Activated CD4-positive, alpha-beta T cell treated with anti-CD3 and anti-CD28 coated beads for 36 hours (primary cell): ENCODE measurements around the gene GALNT4. TPM values are rescaled to one million over a fixed set of nuclear protein-coding genes. Genes with fewer than 3 reads are reported as not detected.
A peak's percentile ranks its signal among the peaks of the same experiment; 100 is the strongest.

Experiments used
- ATAC-seq: fragments of 200-7000 bp; cut with Tn5 transposase; one replicate; pipeline ENCODE4 v1.10.0; 2021; ENCODE audit warnings: mild to moderate bottlenecking, moderate library complexity
- CTCF ChIA-PET: fragments of 350-600 bp; sonication (Branson Sonifier 250); formaldehyde crosslinking; loops from one replicate; lab custom pipeline; 2021; ENCODE audit warnings: antibody characterized with exemption; lab: Charles Lee
- POLR2A ChIA-PET: fragments of 350-600 bp; sonication (Branson Sonifier 250); formaldehyde crosslinking; loops from one replicate; lab custom pipeline; 2021; ENCODE audit warnings: antibody characterized with exemption, inconsistent platforms; lab: Charles Lee
- DNase-seq: peaks from one replicate; pipeline ENCODE4 v3.0.0-alpha.2; 2020
- H3K27ac Mint-ChIP-seq: one replicate; pipeline ENCODE4 v1.8.0; 2021; ENCODE audit warnings: mixed read lengths
- H3K27me3 Mint-ChIP-seq: one replicate; pipeline ENCODE4 v1.8.0; 2021; ENCODE audit warnings: mixed read lengths
- H3K36me3 Mint-ChIP-seq: one replicate; pipeline ENCODE4 v1.8.0; 2021; ENCODE audit warnings: low read depth, mixed read lengths
- H3K4me1 Mint-ChIP-seq: one replicate; pipeline ENCODE4 v1.8.0; 2021; ENCODE audit warnings: mixed read lengths
- H3K4me3 Mint-ChIP-seq: one replicate; pipeline ENCODE4 v1.8.0; 2021; ENCODE audit warnings: mild to moderate bottlenecking, moderate library complexity, mixed read lengths
- H3K9me3 Mint-ChIP-seq: one replicate; pipeline ENCODE4 v1.8.0; 2021; ENCODE audit warnings: low read depth, mixed read lengths
- intact Hi-C, 2 experiments: fragments of 100-400 bp; cut with DNase I in 1 of 2; cut with micrococcal nuclease in 1 of 2; formaldehyde crosslinking; loops; one replicate each; pipeline versions ENCODE4 v1.14.2 to v1.15.1; 2022 to 2024; cut with DNase I, micrococcal nuclease
- total RNA-seq, 2 experiments: library from RNA; stranded (reverse); gene quantifications; one replicate each; pipeline ENCODE4 v1.2.3, GENCODE V29; 2021

GALNT4 gene
- total RNA-seq, 2 experiments from 2014 or later, result 3.0 to 4.6 TPM

DNA sequence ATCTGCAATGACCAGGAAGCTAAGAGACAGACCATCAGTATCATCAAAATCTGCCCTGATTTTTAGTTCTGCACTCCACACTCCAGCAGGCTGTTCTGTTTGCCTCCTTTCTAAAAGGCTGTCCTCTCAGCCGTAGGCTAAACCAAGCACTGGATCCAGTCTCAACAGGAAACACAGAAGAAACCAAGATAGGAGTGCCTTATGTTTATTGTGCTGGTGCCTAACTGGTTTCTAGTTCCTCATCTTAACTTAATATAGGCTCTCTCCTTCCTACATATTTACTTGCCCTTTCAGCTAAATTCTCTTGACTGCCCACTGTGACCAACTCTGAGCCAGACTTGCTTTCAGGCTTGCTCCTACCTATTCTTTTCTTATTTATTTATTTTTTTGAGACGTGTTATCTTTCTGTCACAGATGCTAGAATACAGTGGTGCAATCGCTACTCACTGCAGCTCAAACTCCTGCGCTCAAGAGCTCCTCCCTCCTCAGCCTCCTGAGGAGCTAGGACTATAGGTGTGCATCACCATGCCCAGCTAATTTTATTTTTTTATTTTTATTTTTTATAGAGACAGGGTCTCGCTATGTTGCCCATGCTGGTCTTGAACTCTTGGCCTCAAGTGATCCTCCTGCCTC, 30.8 kb downstream of the GALNT4 start:
- peaks cover 25% of the 10 kb centered on the region for H3K36me3 Mint-ChIP-seq
- POLR2A ChIA-PET, result interaction anchor here (2.3 kb wide), 1 partner anchor 31 kb away, joined by 9 read pairs; the partner anchor contains the start of genes GALNT4 and POC1B

DNA sequence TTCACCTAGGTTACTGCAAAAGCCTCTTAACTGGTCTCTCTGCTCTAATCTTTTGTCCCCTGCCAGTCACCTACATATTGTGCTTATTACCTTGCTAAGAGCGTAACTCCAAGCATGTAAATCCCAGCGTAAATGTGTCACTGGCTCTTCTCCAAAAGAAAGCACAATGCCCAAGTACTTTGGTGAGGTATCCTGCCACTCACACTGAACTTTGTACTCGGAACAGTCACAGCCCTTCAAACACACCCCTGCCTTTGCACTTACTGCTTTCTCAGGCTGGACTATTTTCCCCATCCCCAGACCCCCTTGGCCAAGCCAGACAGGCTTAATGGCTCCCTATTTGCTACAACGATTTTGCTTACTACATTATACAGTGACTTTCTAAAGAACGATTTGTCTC, 31.7 kb downstream of the GALNT4 start:
- no peak overlapping the region for H3K27ac Mint-ChIP-seq
- no peaks in the 10 kb centered on the region for H3K27me3 Mint-ChIP-seq
- ATAC-seq (no peak), DNase-seq (no peak)
- H3K4me3 Mint-ChIP-seq, result no peak overlapping the region
- peaks cover 27% of the 10 kb centered on the region for H3K4me1 Mint-ChIP-seq
- peaks cover 23% of the 10 kb centered on the region for H3K36me3 Mint-ChIP-seq
- ChIA-PET POLR2A (no interaction called here), CTCF (interaction anchor here (0.6 to 0.9 kb wide), 3 partner anchors 30 to 99 kb away, joined by 3 to 4 read pairs (median 3); no protein-coding TSS in a partner anchor)
- intact Hi-C loops, result loop anchor here in 1 of 2 experiments (10.0 kb wide), 1 partner anchor 1248 kb away; no protein-coding TSS in a partner anchor
- peaks cover 2% of the 10 kb centered on the region for H3K9me3 Mint-ChIP-seq

More for the DNA sequence above, 30.8 kb downstream of the GALNT4 start:
- intact Hi-C loops, result loop anchor here (1.0 to 10.0 kb wide), 8 partner anchors 21 to 1249 kb away; partner anchors contain the start of genes DUSP6 (in 1 of the 2) and GALNT4 (in 1 of the 2)
- Mint-ChIP-seq H3K4me3 (peak overlapping the region; percentile 28), H3K9me3 (peaks cover 2% of the 10 kb centered on the region), H3K27ac (peak overlapping the region; percentile 92), H3K4me1 (peaks cover 27% of the 10 kb centered on the region), H3K27me3 (no peaks in the 10 kb centered on the region)
- ATAC-seq (no peak), DNase-seq (no peak)
- CTCF ChIA-PET, result interaction anchor here (0.6 to 2.2 kb wide), 4 partner anchors 23 to 98 kb away, joined by 3 to 8 read pairs (median 4); no protein-coding TSS in a partner anchor

DNA sequence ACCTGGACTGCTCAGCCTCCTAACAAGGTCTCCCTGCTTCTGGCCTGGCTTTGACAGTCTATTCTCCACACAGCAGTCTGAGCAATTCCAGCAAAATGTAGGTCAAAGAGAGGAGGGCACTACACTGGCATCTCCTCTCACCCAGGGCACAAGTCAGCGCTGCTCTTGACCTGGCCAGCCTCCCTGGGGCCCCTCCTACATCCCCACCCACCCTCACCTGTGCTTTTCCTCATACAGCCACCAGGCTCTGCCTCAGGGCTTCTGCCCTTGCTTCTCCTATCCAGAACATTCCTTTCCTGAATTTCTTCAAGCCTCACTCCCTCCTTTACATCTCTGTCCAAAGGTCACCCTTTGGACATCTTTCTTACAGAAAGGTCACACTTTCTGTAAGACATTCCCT, 33.7 kb downstream of the GALNT4 start:
- DNase-seq (no peak), ATAC-seq (no peak)
- POLR2A ChIA-PET, result no interaction called here
- peaks cover 19% of the 10 kb centered on the region for H3K36me3 Mint-ChIP-seq
- H3K4me3 Mint-ChIP-seq, result no peak overlapping the region
- CTCF ChIA-PET, result no interaction called here
- H3K4me1 Mint-ChIP-seq, result peaks cover 25% of the 10 kb centered on the region
- intact Hi-C loops, result loop anchor here in 1 of 2 experiments (10.0 kb wide), 1 partner anchor 1246 kb away; no protein-coding TSS in a partner anchor
- no peak overlapping the region for H3K27ac Mint-ChIP-seq
- no peaks in the 10 kb centered on the region for H3K27me3 Mint-ChIP-seq
- H3K9me3 Mint-ChIP-seq, result peaks cover 2% of the 10 kb centered on the region

DNA sequence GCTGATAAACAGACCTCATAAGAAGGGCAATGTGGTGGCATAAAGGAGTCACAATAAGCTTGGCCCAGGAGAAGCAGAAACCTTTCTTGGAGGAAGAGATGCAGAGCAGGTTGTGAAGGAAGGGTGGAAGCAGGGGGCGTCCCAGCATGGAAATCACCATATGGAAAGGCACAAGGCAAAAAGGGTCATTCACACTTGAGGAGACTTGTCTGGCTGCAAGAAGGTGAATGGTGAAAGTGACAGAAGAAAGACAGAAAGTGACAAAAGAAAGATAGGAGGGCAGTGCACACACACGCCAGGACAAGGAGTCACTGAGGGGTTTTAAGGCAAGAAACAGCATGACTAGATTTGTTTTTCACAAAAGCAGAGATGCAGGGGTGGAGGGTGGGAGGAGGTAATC, 38.3 kb downstream of the GALNT4 start:
- intact Hi-C loops, result no loop called here
- Mint-ChIP-seq H3K4me3 (no peak overlapping the region), H3K27ac (no peak overlapping the region), H3K9me3 (no peaks in the 10 kb centered on the region), H3K4me1 (no peaks in the 10 kb centered on the region), H3K36me3 (peaks cover 9% of the 10 kb centered on the region), H3K27me3 (no peaks in the 10 kb centered on the region)
- DNase-seq (no peak), ATAC-seq (no peak)
- ChIA-PET POLR2A (no interaction called here), CTCF (interaction anchor here (0.6 to 1.0 kb wide), 2 partner anchors 37 to 40 kb away, joined by 3 to 4 read pairs; partner anchors contain the start of gene POC1B)

DNA sequence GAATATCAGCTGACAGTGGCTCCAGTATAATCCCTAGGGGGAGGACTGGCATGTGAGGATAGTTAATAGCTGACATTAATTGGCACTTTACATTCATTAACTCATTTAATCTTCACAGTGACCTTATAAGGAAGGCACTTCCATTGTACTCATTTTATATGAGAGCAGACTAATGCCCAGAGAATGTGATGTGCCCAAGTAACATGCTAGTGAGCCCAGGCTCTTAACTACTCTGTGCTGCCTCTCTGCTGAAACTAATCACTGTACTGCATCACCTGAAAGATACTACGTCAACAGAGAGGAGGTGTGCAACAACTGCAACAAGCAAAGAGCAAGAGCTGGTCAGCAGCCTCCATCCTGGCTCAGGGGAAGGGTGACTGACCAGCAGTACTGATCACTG, 40.1 kb downstream of the GALNT4 start:
- H3K9me3 Mint-ChIP-seq, result no peaks in the 10 kb centered on the region
- H3K27me3 Mint-ChIP-seq, result no peaks in the 10 kb centered on the region
- H3K27ac Mint-ChIP-seq, result no peak overlapping the region
- ChIA-PET CTCF (interaction anchor here (0.9 kb wide), 1 partner anchor 272 kb away, joined by 3 read pairs; no protein-coding TSS in a partner anchor), POLR2A (no interaction called here)
- H3K4me1 Mint-ChIP-seq, result no peaks in the 10 kb centered on the region
- no peaks in the 10 kb centered on the region for H3K36me3 Mint-ChIP-seq
- H3K4me3 Mint-ChIP-seq, result no peak overlapping the region
- intact Hi-C loops, result no loop called here
- no peak for DNase-seq
- ATAC-seq, result no peak

DNA sequence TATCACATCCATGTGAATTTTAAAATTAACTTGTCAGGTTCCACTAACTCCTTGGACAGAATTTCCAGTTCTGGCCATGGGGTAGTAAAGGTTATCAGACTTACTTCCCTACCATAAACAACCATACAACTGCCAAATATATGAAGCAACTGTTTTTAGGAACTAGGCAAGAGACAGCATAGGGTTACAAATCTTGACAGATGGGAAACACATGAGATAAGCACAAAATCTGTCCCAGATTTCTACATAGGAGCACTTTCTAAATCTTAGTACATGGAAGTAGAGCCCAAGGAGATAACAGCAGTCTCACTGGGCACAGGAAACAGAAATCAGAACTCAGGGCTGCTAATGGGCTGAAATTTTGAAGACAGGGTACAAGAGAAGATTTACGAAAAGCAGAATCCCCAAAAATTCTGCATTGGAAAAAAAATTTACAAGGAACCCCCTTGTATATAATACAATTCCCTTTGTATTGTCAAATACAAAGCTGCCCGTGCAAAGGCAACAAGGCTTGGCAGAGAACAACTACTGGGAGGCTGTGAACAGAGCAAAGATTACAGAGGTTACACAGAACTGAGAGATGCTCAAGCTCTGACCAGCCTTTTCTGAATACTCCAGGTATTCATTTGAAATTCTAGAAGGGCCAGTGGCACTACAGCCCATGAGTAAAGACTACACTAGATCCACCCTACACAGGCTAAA, 43.2 kb downstream of the GALNT4 start:
- no peaks in the 10 kb centered on the region for H3K36me3 Mint-ChIP-seq
- intact Hi-C loops, result no loop called here
- H3K9me3 Mint-ChIP-seq, result no peaks in the 10 kb centered on the region
- ATAC-seq (no peak), DNase-seq (no peak)
- POLR2A ChIA-PET, result no interaction called here
- H3K27ac Mint-ChIP-seq, result no peak overlapping the region
- no peaks in the 10 kb centered on the region for H3K27me3 Mint-ChIP-seq
- H3K4me1 Mint-ChIP-seq, result peaks cover 7% of the 10 kb centered on the region
- CTCF ChIA-PET, result no interaction called here
- H3K4me3 Mint-ChIP-seq, result no peak overlapping the region

DNA sequence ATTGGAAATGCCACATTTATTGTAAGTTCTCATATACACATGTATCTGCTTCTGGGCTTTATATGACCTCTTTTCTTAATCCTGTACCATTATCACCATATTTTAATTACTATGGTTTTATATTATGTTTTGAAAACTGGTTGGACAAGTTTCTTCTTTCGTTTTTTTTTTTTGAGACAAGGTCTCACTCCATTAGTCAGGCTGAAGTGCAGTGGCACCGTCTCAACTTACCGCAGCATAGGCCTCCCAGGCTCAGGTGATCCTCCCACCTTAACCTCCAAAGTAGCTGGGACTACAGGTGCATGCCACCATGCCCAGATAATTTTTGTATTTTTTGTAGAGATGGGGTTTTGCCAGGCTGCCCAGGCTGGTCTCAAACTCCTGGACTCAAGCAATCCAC, 44.6 kb downstream of the GALNT4 start:
- Mint-ChIP-seq H3K9me3 (no peaks in the 10 kb centered on the region), H3K36me3 (no peaks in the 10 kb centered on the region), H3K4me3 (no peak overlapping the region), H3K27me3 (no peaks in the 10 kb centered on the region), H3K27ac (no peak overlapping the region), H3K4me1 (peaks cover 9% of the 10 kb centered on the region)
- DNase-seq, result no peak
- CTCF ChIA-PET, result interaction anchor here (0.6 to 1.2 kb wide), 2 partner anchors 49 to 1615 kb away, joined by 3 read pairs; no protein-coding TSS in a partner anchor
- POLR2A ChIA-PET, result no interaction called here
- ATAC-seq, result no peak
- intact Hi-C loops, result no loop called here

DNA sequence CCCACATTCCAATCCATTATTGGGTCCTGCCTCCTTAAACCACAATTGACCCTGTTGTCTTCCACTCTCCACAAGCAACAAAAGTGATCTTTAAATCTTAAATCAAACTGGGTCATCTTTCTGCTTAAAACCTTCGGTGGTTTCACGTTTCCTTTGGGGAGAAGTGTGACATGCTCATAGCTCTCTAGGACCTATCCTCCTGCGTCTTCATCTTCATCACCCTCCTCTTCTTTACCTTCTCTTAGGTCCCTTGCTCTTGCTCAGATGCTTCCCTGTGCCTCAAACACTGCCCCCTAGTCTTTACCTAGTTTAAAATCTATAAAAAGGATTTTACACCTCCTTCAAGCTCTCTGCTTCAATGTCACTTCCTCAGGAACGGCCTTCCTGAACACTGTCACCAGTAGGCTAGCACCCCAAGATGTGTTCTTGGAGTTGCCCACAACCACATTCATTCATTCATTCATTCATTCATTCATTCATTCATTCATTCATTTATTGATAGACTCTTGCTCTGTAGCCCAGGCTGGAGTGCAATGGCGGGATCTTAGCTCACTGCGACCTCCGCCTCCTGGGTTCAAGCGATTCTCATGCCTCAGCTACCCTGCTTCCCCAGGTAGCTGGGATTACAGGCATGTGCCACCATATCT, 46.8 kb downstream of the GALNT4 start:
- intact Hi-C loops, result no loop called here
- DNase-seq (no peak), ATAC-seq (no peak)
- peaks cover 18% of the 10 kb centered on the region for H3K4me1 Mint-ChIP-seq
- no peaks in the 10 kb centered on the region for H3K9me3 Mint-ChIP-seq
- H3K4me3 Mint-ChIP-seq, result no peak overlapping the region
- ChIA-PET POLR2A (no interaction called here), CTCF (interaction anchor here (0.6 kb wide), 1 partner anchor 439 kb away, joined by 3 read pairs; no protein-coding TSS in a partner anchor)
- H3K36me3 Mint-ChIP-seq, result no peaks in the 10 kb centered on the region
- H3K27ac Mint-ChIP-seq, result no peak overlapping the region
- no peaks in the 10 kb centered on the region for H3K27me3 Mint-ChIP-seq

DNA sequence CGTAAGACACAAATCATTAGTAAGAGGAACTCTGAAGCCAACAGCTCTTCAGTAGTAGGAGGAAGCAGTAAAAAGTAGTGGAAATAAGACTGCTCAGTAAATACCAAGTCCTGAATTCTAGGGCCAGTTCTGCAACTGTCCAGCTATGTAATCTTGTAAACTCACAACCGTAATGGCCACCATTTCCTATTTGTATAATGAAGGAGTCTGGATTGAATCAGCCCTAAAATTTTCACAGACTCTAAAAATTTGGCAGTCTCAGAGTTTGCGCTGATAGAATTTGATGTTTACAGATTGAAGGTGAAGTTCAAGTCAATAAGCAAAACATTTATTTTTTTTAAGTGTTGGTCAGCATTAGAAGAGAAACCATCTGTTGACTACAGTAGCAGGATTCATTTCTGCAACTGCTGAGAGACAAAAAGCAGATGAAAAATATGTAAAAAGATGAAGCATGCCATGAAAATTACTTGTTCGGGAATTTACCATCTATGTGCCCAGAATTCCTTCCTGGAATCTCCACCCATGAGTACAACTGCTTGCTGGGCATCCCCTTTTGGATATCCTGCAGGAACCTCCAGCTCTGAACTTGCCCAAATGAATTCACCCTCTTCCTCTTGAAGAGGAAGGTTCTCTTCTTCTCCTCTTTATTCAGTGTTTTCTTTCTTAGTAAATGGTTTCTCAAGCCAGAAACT, 47.5 kb downstream of the GALNT4 start:
- ChIA-PET POLR2A (no interaction called here), CTCF (interaction anchor here (0.6 to 0.7 kb wide), 2 partner anchors 252 to 438 kb away, joined by 3 read pairs; no protein-coding TSS in a partner anchor)
- ATAC-seq, result no peak

DNA sequence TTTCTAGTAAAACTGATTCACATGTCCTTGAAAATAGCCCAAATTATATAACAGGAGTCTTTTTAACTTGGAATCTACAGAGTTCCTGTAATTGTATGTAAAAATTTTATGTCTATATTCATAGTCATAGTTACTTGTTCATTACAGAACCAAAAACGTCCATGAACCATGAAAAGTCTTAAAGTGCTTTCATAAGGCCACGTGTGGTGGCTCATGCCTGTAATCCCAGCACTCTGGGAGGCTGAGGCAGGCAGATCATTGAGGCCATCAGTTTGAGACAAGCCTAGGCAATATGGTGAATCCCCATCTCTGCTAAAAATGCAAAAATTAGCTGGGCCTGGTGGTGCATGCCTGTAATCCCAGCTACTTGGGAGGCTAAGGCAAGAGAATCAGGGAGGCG, 48.4 kb downstream of the GALNT4 start:
- ChIA-PET POLR2A (no interaction called here), CTCF (interaction anchor here (0.7 kb wide), 1 partner anchor 251 kb away, joined by 3 read pairs; no protein-coding TSS in a partner anchor)
- Mint-ChIP-seq H3K27me3 (no peaks in the 10 kb centered on the region), H3K4me1 (peaks cover 29% of the 10 kb centered on the region), H3K36me3 (no peaks in the 10 kb centered on the region), H3K9me3 (no peaks in the 10 kb centered on the region), H3K4me3 (no peak overlapping the region), H3K27ac (no peak overlapping the region)
- intact Hi-C loops, result no loop called here
- ATAC-seq (peak; percentile 36), DNase-seq (no peak)

More for the DNA sequence above, 47.5 kb downstream of the GALNT4 start:
- intact Hi-C loops, result no loop called here
- Mint-ChIP-seq H3K27me3 (no peaks in the 10 kb centered on the region), H3K36me3 (no peaks in the 10 kb centered on the region), H3K9me3 (no peaks in the 10 kb centered on the region), H3K4me1 (peaks cover 25% of the 10 kb centered on the region), H3K4me3 (no peak overlapping the region), H3K27ac (no peak overlapping the region)
- DNase-seq, result no peak
